Measurements from ENCODE around the gene FAM120A. TPM values are rescaled to one million over a fixed set of nuclear protein-coding genes. Genes with fewer than 3 reads are reported as not detected.

The FAM120A gene
- total RNA-seq, 1 donor from 2014 or later, result 57.7 TPM

DNA sequence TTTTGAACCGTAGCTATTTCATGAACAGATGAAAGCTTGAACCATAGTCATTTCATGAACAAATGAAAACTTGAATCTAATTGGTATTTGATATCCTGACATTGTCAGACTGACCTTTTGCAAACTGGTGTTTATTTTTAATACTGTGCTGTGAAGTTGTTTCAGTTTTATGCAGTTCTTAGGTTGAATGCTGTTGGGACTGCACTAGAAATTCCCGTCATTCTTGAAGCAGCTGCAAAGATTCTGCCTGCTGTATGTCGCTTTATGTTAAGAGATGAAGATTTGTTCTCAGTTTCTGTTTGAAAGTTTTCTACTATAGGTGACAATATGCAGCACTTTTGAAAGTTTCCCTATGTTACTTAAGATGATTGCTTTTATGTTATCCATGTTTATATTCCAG, 24.4 kb downstream of the FAM120A start:
- H3K36me3 ChIP-seq (ENCODE audit: insufficient read depth, low read length), result no peaks in the 10 kb centered on the region
- peaks cover 76% of the 10 kb centered on the region for H3K79me2 ChIP-seq (ENCODE audit: insufficient read depth, low read length)
- H3K4me1 ChIP-seq (ENCODE audit: insufficient read depth, low read length), result no peaks in the 10 kb centered on the region
- no peak overlapping the region for H3K27ac Mint-ChIP-seq (ENCODE audit: unreplicated experiment)
- no peaks in the 10 kb centered on the region for H3K9me3 ChIP-seq (ENCODE audit: insufficient read depth, low read depth, low read length)
- DNase-seq (ENCODE audit: low read depth) (no peak), FAIRE-seq (no peak)
- H2AFZ ChIP-seq (ENCODE audit: low read depth, low read length), result no peak overlapping the region
- H3K36me3 Mint-ChIP-seq (ENCODE audit: low read depth, unreplicated experiment), result peaks cover 9% of the 10 kb centered on the region
- H3K9ac ChIP-seq (ENCODE audit: low read length), result no peak overlapping the region
- no peak overlapping the region for H3K4me3 ChIP-seq (ENCODE audit: insufficient read depth, low read depth, low read length)
- no peak overlapping the region for H3K4me2 ChIP-seq (ENCODE audit: low read length)
- no peaks in the 10 kb centered on the region for H3K27me3 Mint-ChIP-seq (ENCODE audit: low read depth, unreplicated experiment)
- H3K4me1 Mint-ChIP-seq (ENCODE audit: low read depth, unreplicated experiment), result peaks cover 20% of the 10 kb centered on the region
- H3K27ac ChIP-seq (ENCODE audit: low read depth, low read length), result no peak overlapping the region
- peaks cover 56% of the 10 kb centered on the region for H4K20me1 ChIP-seq (ENCODE audit: insufficient read depth, low read length)
- H3K9me3 Mint-ChIP-seq (ENCODE audit: unreplicated experiment), result no peaks in the 10 kb centered on the region
- H3K27me3 ChIP-seq (ENCODE audit: insufficient read depth, low read length), result no peaks in the 10 kb centered on the region
- no peak overlapping the region for H3K4me3 Mint-ChIP-seq (ENCODE audit: unreplicated experiment)
- TF ChIP-seq EZH2 (IDR thresholded peaks at IDR 0.05; ENCODE audit: insufficient read depth, low read length), result no peak

- no peaks in the 10 kb centered on the region for H3K9me3 ChIP-seq (ENCODE audit: insufficient read depth, low read depth, low read length)
- Mint-ChIP-seq H3K27ac (ENCODE audit: unreplicated experiment) (no peak overlapping the region), H3K36me3 (ENCODE audit: low read depth, unreplicated experiment) (peaks cover 7% of the 10 kb centered on the region), H3K27me3 (ENCODE audit: low read depth, unreplicated experiment) (no peaks in the 10 kb centered on the region), H3K4me3 (ENCODE audit: unreplicated experiment) (no peak overlapping the region), H3K9me3 (ENCODE audit: unreplicated experiment) (no peaks in the 10 kb centered on the region), H3K4me1 (ENCODE audit: low read depth, unreplicated experiment) (peaks cover 27% of the 10 kb centered on the region)
- no peak overlapping the region for H2AFZ ChIP-seq (ENCODE audit: low read depth, low read length)
- DNase-seq (ENCODE audit: low read depth), result no peak
- H3K4me1 ChIP-seq (ENCODE audit: insufficient read depth, low read length), result no peaks in the 10 kb centered on the region
- peaks cover 60% of the 10 kb centered on the region for H4K20me1 ChIP-seq (ENCODE audit: insufficient read depth, low read length)
- H3K79me2 ChIP-seq (ENCODE audit: insufficient read depth, low read length), result peaks cover 78% of the 10 kb centered on the region
- H3K9ac ChIP-seq (ENCODE audit: low read length), result no peak overlapping the region
- no peak overlapping the region for H3K4me3 ChIP-seq (ENCODE audit: insufficient read depth, low read depth, low read length)
- no peak for FAIRE-seq
- TF ChIP-seq, protein P1, sequence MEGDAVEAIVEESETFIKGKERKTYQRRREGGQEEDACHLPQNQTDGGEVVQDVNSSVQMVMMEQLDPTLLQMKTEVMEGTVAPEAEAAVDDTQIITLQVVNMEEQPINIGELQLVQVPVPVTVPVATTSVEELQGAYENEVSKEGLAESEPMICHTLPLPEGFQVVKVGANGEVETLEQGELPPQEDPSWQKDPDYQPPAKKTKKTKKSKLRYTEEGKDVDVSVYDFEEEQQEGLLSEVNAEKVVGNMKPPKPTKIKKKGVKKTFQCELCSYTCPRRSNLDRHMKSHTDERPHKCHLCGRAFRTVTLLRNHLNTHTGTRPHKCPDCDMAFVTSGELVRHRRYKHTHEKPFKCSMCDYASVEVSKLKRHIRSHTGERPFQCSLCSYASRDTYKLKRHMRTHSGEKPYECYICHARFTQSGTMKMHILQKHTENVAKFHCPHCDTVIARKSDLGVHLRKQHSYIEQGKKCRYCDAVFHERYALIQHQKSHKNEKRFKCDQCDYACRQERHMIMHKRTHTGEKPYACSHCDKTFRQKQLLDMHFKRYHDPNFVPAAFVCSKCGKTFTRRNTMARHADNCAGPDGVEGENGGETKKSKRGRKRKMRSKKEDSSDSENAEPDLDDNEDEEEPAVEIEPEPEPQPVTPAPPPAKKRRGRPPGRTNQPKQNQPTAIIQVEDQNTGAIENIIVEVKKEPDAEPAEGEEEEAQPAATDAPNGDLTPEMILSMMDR (IDR thresholded peaks at IDR 0.05; ENCODE audit: insufficient read depth, low read depth, low read length), result no peak
- no peak for TF ChIP-seq EZH2 (IDR thresholded peaks at IDR 0.05; ENCODE audit: insufficient read depth, low read length)
- H3K4me2 ChIP-seq (ENCODE audit: low read length), result no peak overlapping the region
- H3K27ac ChIP-seq (ENCODE audit: low read depth, low read length), result no peak overlapping the region
- H3K36me3 ChIP-seq (ENCODE audit: insufficient read depth, low read length), result no peaks in the 10 kb centered on the region
- no peaks in the 10 kb centered on the region for H3K27me3 ChIP-seq (ENCODE audit: insufficient read depth, low read length)
Measured at GRCh38 chr9:93476924-93477323, 25.4 kb downstream of the FAM120A start.

DNA sequence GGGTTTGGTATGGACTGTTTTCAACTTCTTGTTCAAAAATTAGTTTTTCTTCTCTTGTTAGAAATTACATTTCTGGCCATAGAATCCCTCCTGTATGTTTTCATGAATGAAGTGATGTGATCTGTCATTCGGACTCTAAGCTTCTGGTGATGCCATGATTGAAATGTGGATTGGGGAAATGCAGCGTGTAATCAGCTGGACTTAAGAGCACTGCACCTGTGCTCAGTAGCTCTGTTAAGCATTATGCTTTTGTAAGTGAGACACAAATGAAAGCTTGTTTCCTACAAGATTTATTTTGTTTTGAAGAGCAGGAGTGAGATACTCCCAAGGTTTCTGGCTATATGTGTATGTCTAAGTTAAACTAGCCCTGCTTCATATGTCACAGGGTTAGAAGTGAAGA, 25.9 kb downstream of the FAM120A start:
- Histone ChIP-seq H2AFZ (ENCODE audit: low read depth, low read length) (no peak overlapping the region), H3K4me3 (ENCODE audit: insufficient read depth, low read depth, low read length) (no peak overlapping the region), H4K20me1 (ENCODE audit: insufficient read depth, low read length) (peaks cover 60% of the 10 kb centered on the region), H3K9me3 (ENCODE audit: insufficient read depth, low read depth, low read length) (no peaks in the 10 kb centered on the region), H3K36me3 (ENCODE audit: insufficient read depth, low read length) (no peaks in the 10 kb centered on the region), H3K9ac (ENCODE audit: low read length) (no peak overlapping the region), H3K4me2 (ENCODE audit: low read length) (no peak overlapping the region), H3K27me3 (ENCODE audit: insufficient read depth, low read length) (no peaks in the 10 kb centered on the region), H3K4me1 (ENCODE audit: insufficient read depth, low read length) (no peaks in the 10 kb centered on the region), H3K79me2 (ENCODE audit: insufficient read depth, low read length) (peaks cover 79% of the 10 kb centered on the region), H3K27ac (ENCODE audit: low read depth, low read length) (no peak overlapping the region)
- no peak for FAIRE-seq
- H3K4me1 Mint-ChIP-seq (ENCODE audit: low read depth, unreplicated experiment), result peaks cover 27% of the 10 kb centered on the region
- TF ChIP-seq EZH2 (IDR thresholded peaks at IDR 0.05; ENCODE audit: insufficient read depth, low read length), result no peak
- TF ChIP-seq, protein P1 (IDR thresholded peaks at IDR 0.05; ENCODE audit: insufficient read depth, low read depth, low read length), result no peak
- no peaks in the 10 kb centered on the region for H3K27me3 Mint-ChIP-seq (ENCODE audit: low read depth, unreplicated experiment)
- no peaks in the 10 kb centered on the region for H3K9me3 Mint-ChIP-seq (ENCODE audit: unreplicated experiment)
- no peak for DNase-seq (ENCODE audit: low read depth)
- no peak overlapping the region for H3K27ac Mint-ChIP-seq (ENCODE audit: unreplicated experiment)
- no peak overlapping the region for H3K4me3 Mint-ChIP-seq (ENCODE audit: unreplicated experiment)
- peaks cover 7% of the 10 kb centered on the region for H3K36me3 Mint-ChIP-seq (ENCODE audit: low read depth, unreplicated experiment)
